ENCODE measurements around the gene KCNK4.

Gene KCNK4

DNA sequence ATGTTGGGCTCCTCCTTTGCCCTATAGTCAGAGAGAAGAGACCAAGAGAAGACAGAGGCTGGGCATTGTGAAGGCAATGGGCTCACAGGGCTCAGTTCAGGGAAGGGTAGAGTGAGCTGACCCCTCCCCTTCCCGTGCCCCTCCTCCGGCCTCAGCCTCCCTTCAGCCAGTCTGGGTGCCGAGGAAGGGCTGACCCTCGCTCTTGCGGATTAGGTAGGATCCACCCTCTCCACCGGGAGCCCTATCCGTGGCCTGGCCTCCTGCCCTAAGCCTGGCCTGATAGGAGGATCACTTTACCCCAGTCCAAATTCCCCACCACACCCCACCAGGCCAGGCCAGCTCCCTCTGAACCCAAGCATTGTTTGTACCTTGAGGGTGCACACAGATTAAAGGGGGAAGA is 42.5 kb upstream of the KCNK4 start:
- no peaks in the 10 kb centered on the region for H3K27me3 ChIP-seq (ENCODE audit: low read depth, low read length)
- H3K4me1 ChIP-seq (ENCODE audit: control insufficient read depth in 1 of 2, insufficient read depth in 2 of 2, low read length in 2 of 2) = peaks cover 3 to 49% of the 10 kb centered on the region in 2 donors
- H3K27ac ChIP-seq (ENCODE audit: low read length) = no peak overlapping the region
- H3K4me3 ChIP-seq (ENCODE audit: low read depth in 1 of 2, low read length in 2 of 2) = no peak overlapping the region
- no peaks in the 10 kb centered on the region for H3K9me3 ChIP-seq (ENCODE audit: control insufficient read depth in 1 of 2, low read length in 2 of 2)
- no peaks in the 10 kb centered on the region for H3K36me3 ChIP-seq (ENCODE audit: control insufficient read depth in 1 of 2, insufficient read depth in 2 of 2, low read length in 2 of 2)

GRCh38 chr11:64249038-64249437 is 42.1 kb upstream of the KCNK4 start:
- Histone ChIP-seq H3K27me3 (ENCODE audit: low read depth, low read length) (no peaks in the 10 kb centered on the region), H3K4me3 (ENCODE audit: low read depth in 1 of 2, low read length in 2 of 2) (no peak overlapping the region), H3K27ac (ENCODE audit: low read length) (no peak overlapping the region), H3K36me3 (ENCODE audit: control insufficient read depth in 1 of 2, insufficient read depth in 2 of 2, low read length in 2 of 2) (no peaks in the 10 kb centered on the region), H3K9me3 (ENCODE audit: control insufficient read depth in 1 of 2, low read length in 2 of 2) (no peaks in the 10 kb centered on the region), H3K4me1 (ENCODE audit: control insufficient read depth in 1 of 2, insufficient read depth in 2 of 2, low read length in 2 of 2) (peaks cover 3 to 54% of the 10 kb centered on the region in 2 donors)

GRCh38 chr11:64249563-64250414 is 41.3 kb upstream of the KCNK4 start:
- H3K9me3 ChIP-seq (ENCODE audit: control insufficient read depth in 1 of 2, low read length in 2 of 2) = no peaks in the 10 kb centered on the region
- no peaks in the 10 kb centered on the region for H3K27me3 ChIP-seq (ENCODE audit: low read depth, low read length)
- no peak overlapping the region for H3K27ac ChIP-seq (ENCODE audit: low read length)
- H3K4me1 ChIP-seq (ENCODE audit: control insufficient read depth in 1 of 2, insufficient read depth in 2 of 2, low read length in 2 of 2) = peaks cover 3 to 53% of the 10 kb centered on the region in 2 donors
- peaks cover 4 to 5% of the 10 kb centered on the region in 2 donors for H3K36me3 ChIP-seq (ENCODE audit: control insufficient read depth in 1 of 2, insufficient read depth in 2 of 2, low read length in 2 of 2)
- H3K4me3 ChIP-seq (ENCODE audit: low read depth in 1 of 2, low read length in 2 of 2) = no peak overlapping the region

DNA sequence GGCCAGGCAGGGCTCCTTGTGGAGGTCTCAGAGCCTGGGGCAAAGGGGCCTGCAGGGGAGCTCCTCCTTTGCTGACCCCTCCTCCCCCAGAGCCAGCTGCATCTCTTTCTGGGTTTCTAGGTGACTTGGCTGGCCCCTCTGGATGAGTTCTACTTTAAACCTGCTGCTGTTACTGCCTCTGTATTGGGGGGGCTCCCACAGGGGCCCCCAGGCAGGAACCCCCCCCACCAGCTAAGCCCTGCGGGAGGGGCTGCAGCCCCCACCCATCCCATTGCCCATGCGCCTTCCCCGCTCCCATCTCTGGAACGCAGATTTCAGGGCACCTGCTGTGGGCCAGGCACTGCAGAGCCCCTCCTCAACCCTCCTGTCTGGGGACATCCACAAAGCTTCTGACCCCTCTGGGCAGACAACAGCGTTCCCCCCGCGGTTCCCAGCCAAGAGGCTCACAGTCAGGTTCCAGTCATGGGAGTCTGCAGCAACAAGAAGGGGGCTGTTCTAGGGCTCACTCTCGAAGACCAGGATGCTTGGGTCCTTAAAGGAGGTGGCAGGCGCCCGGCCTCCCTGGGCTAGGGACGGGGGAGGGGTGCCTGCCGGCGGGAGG is 40.6 kb upstream of the KCNK4 start:
- Histone ChIP-seq H3K4me1 (ENCODE audit: control insufficient read depth in 1 of 2, insufficient read depth in 2 of 2, low read length in 2 of 2) (peaks cover 3 to 45% of the 10 kb centered on the region in 2 donors), H3K27me3 (ENCODE audit: low read depth, low read length) (no peaks in the 10 kb centered on the region), H3K4me3 (ENCODE audit: low read depth in 1 of 2, low read length in 2 of 2) (peak overlapping the region; percentile 53 to 65), H3K27ac (ENCODE audit: low read length) (no peak overlapping the region), H3K9me3 (ENCODE audit: control insufficient read depth in 1 of 2, low read length in 2 of 2) (no peaks in the 10 kb centered on the region), H3K36me3 (ENCODE audit: control insufficient read depth in 1 of 2, insufficient read depth in 2 of 2, low read length in 2 of 2) (peaks cover 7 to 10% of the 10 kb centered on the region in 2 donors)

DNA sequence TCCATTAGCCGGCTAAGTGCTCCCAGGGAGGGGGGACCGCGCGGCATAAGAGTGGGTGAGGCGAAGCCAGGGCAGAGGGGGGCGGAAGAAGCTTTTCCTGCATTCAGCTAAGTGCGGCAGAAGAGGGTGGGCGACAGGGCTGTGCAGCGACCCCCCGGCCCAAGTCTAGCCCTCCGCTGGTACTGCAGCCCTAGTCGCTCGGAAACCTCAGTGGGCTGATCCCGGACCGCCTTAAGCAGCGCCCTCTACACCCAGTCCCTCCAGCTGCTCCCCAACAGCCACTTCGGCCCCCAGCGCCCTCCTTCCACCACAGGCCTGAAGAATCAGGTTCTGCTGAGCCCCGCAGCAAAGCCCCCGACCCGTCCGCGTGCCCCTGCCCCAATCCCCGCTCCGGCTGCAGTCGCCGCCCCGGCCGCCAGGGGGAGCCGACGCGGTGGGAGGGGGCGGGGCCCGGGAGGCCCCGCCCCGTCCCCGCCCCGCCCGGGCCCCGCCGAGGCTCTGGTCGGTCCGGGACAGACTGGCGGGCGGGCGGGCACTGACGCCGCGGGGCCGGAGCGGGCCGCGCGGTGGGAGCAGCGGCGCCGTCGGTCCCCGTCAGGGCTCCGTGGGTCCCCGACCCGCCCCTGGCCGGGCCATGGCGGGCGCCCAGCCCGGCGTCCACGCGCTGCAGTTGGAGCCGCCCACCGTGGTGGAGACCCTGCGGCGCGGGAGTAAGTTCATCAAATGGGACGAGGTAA is 39.9 kb upstream of the KCNK4 start, which contains the start of gene PLCB3:
TSS of gene PLCB3 (plus strand) at position 515 of the 737 bp plus-strand sequence. CDS start at position 635, 120 bp downstream.
- Histone ChIP-seq H3K9me3 (ENCODE audit: control insufficient read depth in 1 of 2, low read length in 2 of 2) (no peaks in the 10 kb centered on the region), H3K36me3 (ENCODE audit: control insufficient read depth in 1 of 2, insufficient read depth in 2 of 2, low read length in 2 of 2) (peaks cover 7 to 14% of the 10 kb centered on the region in 2 donors), H3K4me1 (ENCODE audit: control insufficient read depth in 1 of 2, insufficient read depth in 2 of 2, low read length in 2 of 2) (peaks cover 3 to 39% of the 10 kb centered on the region in 2 donors), H3K4me3 (ENCODE audit: low read depth in 1 of 2, low read length in 2 of 2) (peak within 1 kb of the TSS; percentile 67 to 79), H3K27ac (ENCODE audit: low read length) (peak within 1 kb of the TSS; percentile 63), H3K27me3 (ENCODE audit: low read depth, low read length) (no peaks in the 10 kb centered on the region)

DNA sequence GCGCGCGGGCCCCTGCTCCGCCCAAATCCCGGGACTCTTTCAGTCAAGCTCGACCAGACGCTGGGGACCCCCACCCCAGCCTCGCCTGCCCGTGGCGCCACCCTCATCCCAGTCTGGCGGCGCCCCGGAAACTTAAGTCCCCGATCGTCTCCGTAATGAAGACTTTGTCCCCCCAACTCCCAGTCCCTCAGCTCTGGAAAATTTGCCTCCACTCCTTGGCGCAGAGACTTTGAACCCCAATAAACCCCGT is 39.4 kb upstream of the KCNK4 start:
- peaks cover 3 to 38% of the 10 kb centered on the region in 2 donors for H3K4me1 ChIP-seq (ENCODE audit: control insufficient read depth in 1 of 2, insufficient read depth in 2 of 2, low read length in 2 of 2)
- peaks cover 12 to 19% of the 10 kb centered on the region in 2 donors for H3K36me3 ChIP-seq (ENCODE audit: control insufficient read depth in 1 of 2, insufficient read depth in 2 of 2, low read length in 2 of 2)
- no peaks in the 10 kb centered on the region for H3K9me3 ChIP-seq (ENCODE audit: control insufficient read depth in 1 of 2, low read length in 2 of 2)
- H3K27ac ChIP-seq (ENCODE audit: low read length) = peak overlapping the region; percentile 63
- H3K27me3 ChIP-seq (ENCODE audit: low read depth, low read length) = no peaks in the 10 kb centered on the region
- H3K4me3 ChIP-seq (ENCODE audit: low read depth in 1 of 2, low read length in 2 of 2) = peak overlapping the region; percentile 67 to 79

DNA sequence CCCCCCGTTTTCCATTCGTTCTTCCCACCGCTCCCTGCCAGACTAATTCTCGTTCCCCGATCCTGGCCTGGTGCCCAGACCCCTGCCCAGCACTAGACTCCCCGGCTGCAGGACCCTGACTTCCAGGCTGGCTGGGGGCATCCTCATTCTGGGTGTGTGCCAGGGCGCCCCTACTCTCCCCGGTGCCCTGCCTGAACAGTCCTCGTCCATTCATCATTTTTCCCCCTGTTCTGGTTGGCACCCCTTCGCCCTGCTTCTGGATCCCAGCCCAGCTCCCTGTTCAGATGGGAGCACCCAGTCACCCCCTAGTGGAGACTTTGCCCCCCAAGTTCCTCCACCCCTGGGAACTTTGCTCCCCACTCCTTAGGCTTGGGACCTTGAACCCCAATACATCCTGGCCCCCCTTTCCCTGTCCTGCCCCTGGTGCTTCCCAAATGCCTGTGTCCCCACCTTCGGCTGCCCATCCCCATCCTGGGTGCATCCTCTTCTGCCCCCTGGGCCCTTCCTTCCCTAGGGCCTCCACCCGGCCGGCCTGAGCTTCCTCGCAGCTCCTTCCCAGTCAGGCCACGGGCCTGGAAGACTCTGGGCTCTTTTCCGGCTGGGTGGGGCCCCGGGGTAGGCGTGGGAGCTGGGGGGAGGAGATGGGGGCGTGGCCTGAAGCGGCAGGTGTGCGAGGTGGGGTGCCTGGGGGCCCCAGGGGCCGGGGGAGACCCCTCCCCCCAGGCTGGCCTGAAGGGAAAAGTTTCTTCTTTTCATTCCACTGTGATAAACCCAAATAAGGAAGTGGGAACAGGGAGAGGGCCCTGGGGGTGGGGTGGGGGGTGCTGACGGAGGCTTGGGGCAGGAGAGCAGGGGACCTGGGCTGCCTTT is 38.9 kb upstream of the KCNK4 start:
- Histone ChIP-seq H3K36me3 (ENCODE audit: control insufficient read depth in 1 of 2, insufficient read depth in 2 of 2, low read length in 2 of 2) (peaks cover 12 to 20% of the 10 kb centered on the region in 2 donors), H3K4me1 (ENCODE audit: control insufficient read depth in 1 of 2, insufficient read depth in 2 of 2, low read length in 2 of 2) (peaks cover 3 to 34% of the 10 kb centered on the region in 2 donors), H3K9me3 (ENCODE audit: control insufficient read depth in 1 of 2, low read length in 2 of 2) (no peaks in the 10 kb centered on the region), H3K4me3 (ENCODE audit: low read depth in 1 of 2, low read length in 2 of 2) (peak overlapping the region; percentile 67 to 79), H3K27ac (ENCODE audit: low read length) (peak overlapping the region; percentile 63), H3K27me3 (ENCODE audit: low read depth, low read length) (no peaks in the 10 kb centered on the region)

GRCh38 chr11:64253043-64253442 is 38.1 kb upstream of the KCNK4 start:
- H3K27me3 ChIP-seq (ENCODE audit: low read depth, low read length) = no peaks in the 10 kb centered on the region
- peak overlapping the region; percentile 51 for H3K27ac ChIP-seq (ENCODE audit: low read length)
- peaks cover 3 to 28% of the 10 kb centered on the region in 2 donors for H3K4me1 ChIP-seq (ENCODE audit: control insufficient read depth in 1 of 2, insufficient read depth in 2 of 2, low read length in 2 of 2)
- no peaks in the 10 kb centered on the region for H3K9me3 ChIP-seq (ENCODE audit: control insufficient read depth in 1 of 2, low read length in 2 of 2)
- peak overlapping the region; percentile 67 to 79 for H3K4me3 ChIP-seq (ENCODE audit: low read depth in 1 of 2, low read length in 2 of 2)
- peaks cover 12 to 21% of the 10 kb centered on the region in 2 donors for H3K36me3 ChIP-seq (ENCODE audit: control insufficient read depth in 1 of 2, insufficient read depth in 2 of 2, low read length in 2 of 2)

- H3K27ac ChIP-seq (ENCODE audit: low read length) = no peak overlapping the region
- H3K27me3 ChIP-seq (ENCODE audit: low read depth, low read length) = no peaks in the 10 kb centered on the region
- peaks cover 13 to 25% of the 10 kb centered on the region in 2 donors for H3K36me3 ChIP-seq (ENCODE audit: control insufficient read depth in 1 of 2, insufficient read depth in 2 of 2, low read length in 2 of 2)
- peaks cover 3 to 28% of the 10 kb centered on the region in 2 donors for H3K4me1 ChIP-seq (ENCODE audit: control insufficient read depth in 1 of 2, insufficient read depth in 2 of 2, low read length in 2 of 2)
- no peaks in the 10 kb centered on the region for H3K9me3 ChIP-seq (ENCODE audit: control insufficient read depth in 1 of 2, low read length in 2 of 2)
- H3K4me3 ChIP-seq (ENCODE audit: low read depth in 1 of 2, low read length in 2 of 2) = peak overlapping the region in 1 of 2 donors; percentile 79
Observed at GRCh38 chr11:64253481-64253880, 37.6 kb upstream of the KCNK4 start.

- H3K9me3 ChIP-seq (ENCODE audit: control insufficient read depth in 1 of 2, low read length in 2 of 2) = no peaks in the 10 kb centered on the region
- no peaks in the 10 kb centered on the region for H3K27me3 ChIP-seq (ENCODE audit: low read depth, low read length)
- no peak overlapping the region for H3K27ac ChIP-seq (ENCODE audit: low read length)
- peaks cover 19 to 34% of the 10 kb centered on the region in 2 donors for H3K36me3 ChIP-seq (ENCODE audit: control insufficient read depth in 1 of 2, insufficient read depth in 2 of 2, low read length in 2 of 2)
- H3K4me3 ChIP-seq (ENCODE audit: low read depth in 1 of 2, low read length in 2 of 2) = no peak overlapping the region
- peaks cover 3 to 28% of the 10 kb centered on the region in 2 donors for H3K4me1 ChIP-seq (ENCODE audit: control insufficient read depth in 1 of 2, insufficient read depth in 2 of 2, low read length in 2 of 2)
Observed at GRCh38 chr11:64254326-64254725, 36.8 kb upstream of the KCNK4 start.
